Activated CD8-positive, alpha-beta memory T cell treated with anti-CD3 and anti-CD28 coated beads for 36 hours (primary cell): ENCODE results near the gene ARHGEF38. TPM values are rescaled to one million over a fixed set of nuclear protein-coding genes. Genes with fewer than 3 reads are reported as not detected.
"Not testable (repeated sequence)": the region's sequence is repeated elsewhere in the genome, so short reads cannot be mapped to it uniquely, and the experiment has no call there.

Experiments used
- CTCF ChIA-PET: fragments of 350-600 bp; sonication (Branson Sonifier 250); formaldehyde crosslinking; loops from one replicate; lab custom pipeline; 2021; ENCODE audit warnings: antibody characterized with exemption; lab: Charles Lee
- POLR2A ChIA-PET: fragments of 350-600 bp; sonication (Branson Sonifier 250); formaldehyde crosslinking; loops from one replicate; lab custom pipeline; 2021; ENCODE audit warnings: antibody characterized with exemption; lab: Charles Lee
- total RNA-seq, 2 experiments: library from RNA; stranded (reverse); gene quantifications; one replicate each; pipeline ENCODE4 v1.2.3, GENCODE V29; 2021

ARHGEF38 gene
- total RNA-seq, 2 experiments from 2014 or later = not detected

DNA sequence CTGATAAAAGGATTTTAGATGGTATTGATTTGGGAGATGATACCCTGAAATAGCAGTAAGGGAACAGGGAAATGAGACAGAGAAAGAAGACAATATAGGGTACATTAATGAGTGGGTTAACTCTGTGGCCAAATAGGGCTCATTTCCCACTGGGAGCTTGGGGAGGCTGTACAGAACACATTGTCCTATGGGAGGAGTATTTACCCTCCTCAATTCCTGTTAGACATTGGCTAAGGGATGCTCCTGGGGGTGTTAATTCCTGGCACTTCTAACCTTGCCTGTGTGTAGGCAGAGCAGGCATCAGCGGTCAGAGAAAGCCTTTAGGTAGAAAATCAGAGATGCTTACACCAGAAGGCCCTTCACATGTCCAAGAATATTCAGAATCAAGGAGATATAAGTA is 49.0 kb downstream of the ARHGEF38 start:
- ChIA-PET POLR2A (no interaction called here), CTCF (no interaction called here)

- CTCF ChIA-PET = no interaction called here
These were observed 50.7 kb downstream of the ARHGEF38 start for GRCh38 chr4:105603158-105603557.

GRCh38 chr4:105605493-105605892 is 53.1 kb downstream of the ARHGEF38 start:
- ChIA-PET POLR2A (no interaction called here), CTCF (no interaction called here)

More at GRCh38 chr4:105603158-105603557, 50.7 kb downstream of the ARHGEF38 start:
- POLR2A ChIA-PET = no interaction called here

DNA sequence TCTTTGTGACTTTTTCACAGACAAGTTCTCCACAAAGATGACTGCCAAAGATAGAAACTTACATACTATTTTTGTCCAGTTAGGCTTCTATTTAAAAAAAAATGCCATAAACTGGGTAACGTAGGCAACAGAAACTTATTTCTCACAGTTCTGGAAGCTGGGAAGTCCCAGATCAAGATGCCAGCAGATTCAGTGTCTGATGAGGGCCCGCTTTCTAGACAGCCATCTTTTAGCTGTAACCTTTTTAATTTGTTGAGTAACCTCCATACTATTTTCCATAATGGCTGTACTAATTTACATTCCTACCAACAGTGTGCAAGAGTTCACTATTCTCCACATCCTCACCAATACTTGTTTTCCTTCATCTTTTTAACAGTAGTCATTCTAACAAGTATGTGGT is 55.5 kb downstream of the ARHGEF38 start:
- ChIA-PET CTCF (no interaction called here), POLR2A (no interaction called here)

DNA sequence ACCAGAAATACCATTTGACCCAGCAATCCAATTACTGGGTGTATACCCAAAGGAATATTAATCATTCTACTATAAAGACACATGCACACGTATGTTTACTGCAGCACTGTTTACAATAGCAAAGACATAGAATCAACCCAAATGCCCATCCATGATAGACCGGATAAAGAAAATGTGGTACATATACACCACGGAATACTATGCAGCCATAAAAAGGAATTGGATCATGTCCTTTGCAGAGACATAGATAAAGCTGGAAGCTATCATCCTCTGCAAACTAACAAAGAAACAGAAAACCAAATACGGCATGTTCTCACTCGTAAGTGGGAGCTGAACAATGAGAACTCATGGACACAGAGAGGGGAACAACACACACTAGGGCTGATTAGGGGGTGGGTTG is 57.4 kb downstream of the ARHGEF38 start:
- CTCF ChIA-PET = not testable (repeated sequence)

DNA sequence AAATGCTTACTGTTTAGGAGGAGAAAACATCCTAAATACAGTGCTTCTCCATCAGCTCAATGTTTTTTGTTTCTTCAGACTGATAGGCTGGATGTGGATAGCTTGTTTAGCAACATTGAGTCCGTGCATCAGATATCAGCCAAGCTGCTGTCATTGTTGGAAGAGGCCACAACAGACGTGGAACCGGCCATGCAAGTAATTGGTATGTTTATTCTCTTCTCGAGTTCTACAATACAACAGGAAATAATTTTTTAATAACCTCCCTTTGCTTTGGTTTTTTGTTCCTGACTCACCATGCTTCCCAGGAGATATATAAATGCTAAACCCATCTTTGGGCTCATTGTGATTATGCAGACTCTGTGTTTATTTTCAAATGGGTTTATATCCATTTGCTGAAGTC is 60.9 kb downstream of the ARHGEF38 start:
- ChIA-PET CTCF (no interaction called here), POLR2A (no interaction called here)

More for the DNA sequence above, 57.4 kb downstream of the ARHGEF38 start:
- POLR2A ChIA-PET = not testable (repeated sequence)

GRCh38 chr4:105619188-105619931 is 66.9 kb downstream of the ARHGEF38 start:
- POLR2A ChIA-PET = no interaction called here
- CTCF ChIA-PET = no interaction called here

GRCh38 chr4:105620640-105621323 is 68.4 kb downstream of the ARHGEF38 start:
- ChIA-PET CTCF (no interaction called here), POLR2A (no interaction called here)

GRCh38 chr4:105622269-105622668 is 69.8 kb downstream of the ARHGEF38 start:
- CTCF ChIA-PET = no interaction called here
- POLR2A ChIA-PET = no interaction called here

DNA sequence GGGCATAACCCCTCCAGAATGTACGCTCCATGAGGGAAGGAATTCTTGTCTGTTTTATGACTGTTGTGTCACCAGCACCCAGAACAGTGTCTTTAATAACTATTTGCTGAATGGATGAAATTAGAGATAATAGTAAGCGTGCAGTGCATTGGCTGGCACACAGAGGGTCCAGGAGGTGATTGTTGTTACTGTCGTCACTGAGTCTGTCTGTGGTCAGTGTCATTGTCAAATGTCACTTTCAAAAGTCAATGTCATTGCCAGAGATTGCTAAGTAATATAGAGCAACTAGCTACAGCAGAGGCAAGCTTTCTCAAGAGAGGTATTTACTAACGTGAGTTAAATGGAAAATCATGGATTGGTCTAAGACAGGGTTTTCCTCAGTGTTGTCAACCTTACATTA is 70.7 kb downstream of the ARHGEF38 start:
- POLR2A ChIA-PET = no interaction called here
- CTCF ChIA-PET = interaction anchor here (0.9 kb wide), 1 partner anchor 8 kb away, joined by 3 read pairs; no protein-coding TSS in a partner anchor

- ChIA-PET CTCF (no interaction called here), POLR2A (no interaction called here)
These were observed 72.1 kb downstream of the ARHGEF38 start for GRCh38 chr4:105624530-105624929.

- CTCF ChIA-PET = no interaction called here
- POLR2A ChIA-PET = no interaction called here
These were observed 72.8 kb downstream of the ARHGEF38 start for GRCh38 chr4:105625214-105625613.

GRCh38 chr4:105626846-105627245 is 74.4 kb downstream of the ARHGEF38 start:
- ChIA-PET CTCF (no interaction called here), POLR2A (no interaction called here)

DNA sequence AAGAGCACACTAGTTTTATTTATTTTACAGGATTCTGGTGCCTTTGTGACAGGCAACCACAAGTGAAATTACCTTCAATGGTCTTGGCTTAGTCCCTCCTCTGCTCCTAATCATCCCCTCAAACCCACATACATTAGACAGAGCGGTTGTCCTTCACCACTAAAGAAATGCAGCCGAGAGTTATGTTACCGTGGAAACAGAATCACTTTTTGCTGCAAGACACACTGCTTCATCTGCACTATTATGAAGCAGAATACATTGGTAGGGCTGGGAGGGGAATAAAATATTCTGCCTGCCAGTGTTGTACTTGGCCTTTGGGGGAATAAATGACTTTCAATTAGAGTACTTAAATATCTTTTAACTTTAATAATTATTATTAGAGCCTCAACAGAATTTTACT is 75.2 kb downstream of the ARHGEF38 start:
- POLR2A ChIA-PET = no interaction called here
- CTCF ChIA-PET = no interaction called here

DNA sequence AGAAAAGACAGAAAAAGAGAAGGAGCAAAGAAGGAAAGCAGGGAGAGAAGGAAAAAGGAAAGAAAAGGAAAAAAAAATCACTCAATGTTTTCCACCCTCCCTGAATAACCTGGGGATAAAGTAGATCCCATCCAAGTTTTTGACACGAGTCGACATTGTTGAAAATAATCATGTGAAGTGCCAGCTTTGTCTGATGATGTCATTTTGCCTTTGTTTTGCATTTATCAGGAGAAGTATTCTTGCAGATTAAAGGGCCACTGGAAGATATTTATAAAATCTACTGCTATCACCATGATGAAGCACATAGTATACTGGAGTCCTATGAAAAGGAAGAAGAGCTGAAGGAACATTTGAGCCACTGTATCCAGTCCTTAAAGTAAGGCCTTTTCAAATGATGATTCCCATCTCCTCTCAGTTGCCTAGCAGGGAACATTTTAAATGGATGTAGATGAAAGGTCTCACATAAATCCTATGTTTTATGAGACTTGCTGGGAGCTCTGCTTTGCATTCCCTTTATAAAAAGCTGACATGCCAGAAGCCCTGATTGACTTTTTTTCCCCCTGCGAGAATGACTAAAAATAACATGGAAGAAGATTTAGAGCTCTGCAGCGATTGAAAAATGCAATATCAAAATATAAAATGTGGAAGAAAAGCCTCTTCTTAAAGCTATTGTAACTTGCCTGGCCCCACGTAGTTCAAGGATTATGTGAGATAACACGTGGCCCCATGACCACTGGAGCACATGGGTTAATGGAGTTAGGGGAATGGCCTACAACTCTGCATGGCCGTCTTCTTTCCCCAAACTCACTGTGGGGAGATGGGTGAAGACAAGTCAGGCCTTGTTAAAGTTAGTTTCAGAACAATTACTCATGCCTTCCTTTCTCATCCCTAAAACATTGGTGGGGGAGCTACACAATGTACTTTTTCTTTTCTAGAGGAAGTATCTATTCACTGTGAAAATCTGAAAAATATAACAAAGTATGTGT is 78.5 kb downstream of the ARHGEF38 start:
- CTCF ChIA-PET = interaction anchor here (0.6 kb wide), 1 partner anchor 7 kb away, joined by 3 read pairs; no protein-coding TSS in a partner anchor
- POLR2A ChIA-PET = no interaction called here

- POLR2A ChIA-PET = no interaction called here
- CTCF ChIA-PET = interaction anchor here (0.6 kb wide), 1 partner anchor 8 kb away, joined by 3 read pairs; no protein-coding TSS in a partner anchor
These were observed 79.5 kb downstream of the ARHGEF38 start for GRCh38 chr4:105631818-105632400.

DNA sequence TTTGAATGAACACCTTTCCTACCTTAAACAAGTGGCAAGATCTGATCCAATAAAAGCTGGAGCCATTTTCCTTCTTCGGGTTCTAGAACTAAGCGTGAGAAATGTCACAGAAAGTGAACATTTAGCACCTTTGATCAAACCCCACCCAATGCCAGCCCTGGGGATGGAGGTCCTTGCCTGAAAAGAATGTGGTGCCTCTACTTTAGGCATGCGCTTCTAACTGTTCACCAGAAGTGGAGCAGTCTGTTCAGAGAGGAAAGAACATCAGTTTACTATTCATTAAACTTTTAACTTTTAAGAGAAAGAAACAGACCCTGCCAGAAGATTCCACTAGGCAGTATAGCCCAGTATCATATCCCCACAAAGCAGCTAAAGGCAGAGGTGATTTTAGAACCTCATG is 80.2 kb downstream of the ARHGEF38 start:
- POLR2A ChIA-PET = no interaction called here
- CTCF ChIA-PET = interaction anchor here (1.0 kb wide), 1 partner anchor 31 kb away, joined by 4 read pairs; no protein-coding TSS in a partner anchor

DNA sequence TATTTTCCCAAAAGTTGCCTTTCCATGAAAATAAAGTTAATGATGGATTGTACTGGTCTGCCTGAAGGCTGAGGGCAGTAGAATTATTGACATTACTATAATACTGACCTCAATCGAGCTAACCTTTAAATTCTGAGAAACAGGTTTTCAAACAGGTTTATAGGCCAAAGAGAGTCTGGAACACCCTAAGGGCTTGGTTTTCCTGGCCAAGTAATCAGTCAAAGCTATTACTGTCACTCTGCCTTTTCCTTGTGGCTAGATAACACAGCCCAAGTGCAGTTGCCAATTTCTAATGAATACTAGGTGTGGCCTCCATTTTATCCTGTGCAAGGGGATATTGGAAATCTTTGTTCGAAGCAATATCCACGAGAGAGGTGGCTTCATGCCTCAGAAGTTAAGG is 80.8 kb downstream of the ARHGEF38 start:
- CTCF ChIA-PET = interaction anchor here (1.0 kb wide), 1 partner anchor 30 kb away, joined by 4 read pairs; no protein-coding TSS in a partner anchor
- POLR2A ChIA-PET = no interaction called here

- CTCF ChIA-PET = no interaction called here
- POLR2A ChIA-PET = no interaction called here
These were observed 82.1 kb downstream of the ARHGEF38 start for GRCh38 chr4:105634402-105635080.
